Spleen (tissue), 11 donors: ENCODE data around the gene KLHDC10. TPM values are rescaled to one million over a fixed set of nuclear protein-coding genes. Genes with fewer than 3 reads are reported as not detected.
"Not testable (repeated sequence)": the region's sequence is repeated elsewhere in the genome, so short reads cannot be mapped to it uniquely, and the experiment has no call there.

Experiments used
- DNase-seq: peaks from one replicate; pipeline ENCODE4 v3.0.0-alpha.2; 2020
- H3K27ac ChIP-seq, 8 donors: fragments of 200-600 bp; sonication (generic) in 7 of 8; 1 replicate in 4 of 8; 2 replicates in 4 of 8; pipeline versions ENCODE4 v1.5.0 to v1.8.0; 2016 to 2021; ENCODE audit warnings: inconsistent platforms in 4 of 8, mild to moderate bottlenecking in 4 of 8, moderate library complexity in 1 of 8
- H3K27me3 ChIP-seq, 7 donors: fragments of 200-600 bp; sonication (generic) in 6 of 7; replicated peaks in 1 of 7; 1 replicate in 4 of 7; 2 replicates in 3 of 7; pipeline versions ENCODE4 v1.5.0 to v1.8.0; 2016 to 2021; ENCODE audit warnings: inconsistent platforms in 3 of 7, mild to moderate bottlenecking in 1 of 7
- H3K36me3 ChIP-seq, 6 donors: fragments of 200-600 bp; sonication (generic) in 5 of 6; 1 replicate in 4 of 6; 2 replicates in 2 of 6; pipeline versions ENCODE4 v1.5.0 to v1.8.0; 2016 to 2021; ENCODE audit warnings: inconsistent platforms in 2 of 6
- H3K4me1 ChIP-seq, 6 donors: fragments of 200-600 bp; sonication (generic) in 5 of 6; 1 replicate in 3 of 6; 2 replicates in 3 of 6; pipeline versions ENCODE4 v1.5.0 to v1.8.0; 2016 to 2021; ENCODE audit warnings: inconsistent platforms in 3 of 6
- H3K4me3 ChIP-seq, 8 donors: fragments of 200-600 bp; sonication (generic) in 7 of 8; 1 replicate in 4 of 8; 2 replicates in 4 of 8; pipeline versions ENCODE4 v1.5.0 to v1.8.0; 2016 to 2021; ENCODE audit warnings: inconsistent platforms in 4 of 8, mild to moderate bottlenecking in 4 of 8, moderate library complexity in 2 of 8
- H3K9me3 ChIP-seq, 8 donors: fragments of 200-600 bp; sonication (generic) in 7 of 8; 1 replicate in 4 of 8; 2 replicates in 4 of 8; pipeline versions ENCODE4 v1.5.0 to v1.8.0; 2016 to 2021; ENCODE audit warnings: inconsistent platforms in 4 of 8
- POLR2A ChIP-seq, 3 donors: fragments of 450-650 bp; IDR thresholded peaks; one replicate each; pipeline ENCODE4 v1.5.1; 2017; ENCODE audit warnings: antibody characterized with exemption in 3 of 3, mild to moderate bottlenecking in 1 of 3
- POLR2AphosphoS5 ChIP-seq, 3 donors: sonication (generic); formaldehyde crosslinking; IDR thresholded peaks; one replicate each; pipeline ENCODE4 v1.5.1; 2017; ENCODE audit warnings: antibody characterized with exemption in 3 of 3
- WGBS, 5 donors: extraction: QIAGEN DNeasy Blood & Tissue Kit in 3 of 5; methylation state at CpG; one replicate each; pipeline versions ENCODE4 v1.1.5 to v1.1.7; 2013 to 2018; 5-methylcytosine and 5-hydroxymethylcytosine counted together
- intact Hi-C: fragments of 100-400 bp; cut with DNase I; formaldehyde crosslinking; loops from one replicate; pipeline ENCODE4 v1.15.0; 2023; ENCODE audit warnings: low total_unique reads
- polyA plus RNA-seq, 3 donors: library from polyadenylated mRNA; stranded (reverse); fragments of 200-250 nt; gene quantifications; one replicate each; pipeline ENCODE4 v1.2.1, GENCODE V29; 2013
- total RNA-seq, 7 donors: library from RNA; depleted of rRNA in 3 of 7; stranded (reverse); fragments of >200 nt in 3 of 7; fragmentation: NEBNext Ultra II Directional in 4 of 7; extraction: Animal tissue kit (Norgen Biotek cat#: 25700) in 4 of 7; gene quantifications; one replicate each; pipeline versions ENCODE4 v1.1.0 to v1.2.1, GENCODE V29; 2016 to 2021
- TF ChIP-seq, protein P1 (sequence below), 11 experiments: fragments of 200-600 bp in 7 of 11; fragments of 450-650 bp in 4 of 11; sonication (generic) in 4 of 11; IDR thresholded peaks in 8 of 11; conservative IDR thresholded peaks in 3 of 11; 1 replicate in 7 of 11; 2 replicates in 4 of 11; pipeline versions ENCODE4 v1.4.0 to v1.8.0; 2016 to 2021; ENCODE audit warnings: antibody characterized with exemption in 11 of 11, inconsistent platforms in 4 of 11, mild to moderate bottlenecking in 1 of 11
- donor health status: healthy with polysubstance abuse.
- donor health status: DM: no; HTN: no; CAD: no; lungs with moderate emphysema.
- donor health status: DM: no; HTN: no; CAD: no.
- donor health status: Bipolar disorder and iron deficiency.
- donor health status: healthy.
- donor health status: DM: no; HTN: no; CAD: no.
- donor health status: DM: yes; HTN: yes; CAD: no.

KLHDC10 gene
- total and polyA plus RNA-seq, 10 donors: 4.8 to 33.7 (median 21.9) TPM

DNA sequence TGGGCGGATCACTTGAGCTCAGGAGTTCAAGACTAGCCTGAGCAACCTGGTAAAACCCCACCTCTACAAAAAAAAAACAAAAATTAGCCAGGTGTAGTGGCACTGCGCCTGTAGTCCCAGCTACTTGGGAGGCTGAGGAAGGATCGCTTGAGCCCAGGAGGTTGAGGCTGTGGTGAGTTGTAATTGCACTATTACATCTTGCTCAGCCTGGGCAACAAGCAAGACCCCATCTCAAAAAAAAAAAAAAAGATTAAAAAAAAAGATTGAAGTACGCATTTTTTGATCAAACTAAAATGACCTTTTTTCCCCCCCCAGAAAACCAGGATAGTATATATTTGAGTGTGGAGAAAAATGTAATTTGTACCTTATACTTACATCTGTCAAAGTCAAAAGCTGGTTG lies 29.8 kb upstream of the KLHDC10 start:
- peaks cover 6 to 99% (median 76%) of the 10 kb centered on the region in 6 donors for H3K36me3 ChIP-seq
- H3K9me3 ChIP-seq: no peaks in the 10 kb centered on the region
- H3K4me1 ChIP-seq: no peaks in the 10 kb centered on the region
- no peaks in the 10 kb centered on the region for H3K27me3 ChIP-seq
- no peak for DNase-seq
- no peak overlapping the region for H3K27ac ChIP-seq
- WGBS, 5 donors: 97 to 99% (median 98%) methylated on average over 4 of the region's 4 CpGs
- H3K4me3 ChIP-seq: no peak overlapping the region
- no peak for TF ChIP-seq POLR2A (IDR thresholded peaks at IDR 0.05)
- no peak for TF ChIP-seq POLR2AphosphoS5 (IDR thresholded peaks at IDR 0.05)
- TF ChIP-seq, protein P1, sequence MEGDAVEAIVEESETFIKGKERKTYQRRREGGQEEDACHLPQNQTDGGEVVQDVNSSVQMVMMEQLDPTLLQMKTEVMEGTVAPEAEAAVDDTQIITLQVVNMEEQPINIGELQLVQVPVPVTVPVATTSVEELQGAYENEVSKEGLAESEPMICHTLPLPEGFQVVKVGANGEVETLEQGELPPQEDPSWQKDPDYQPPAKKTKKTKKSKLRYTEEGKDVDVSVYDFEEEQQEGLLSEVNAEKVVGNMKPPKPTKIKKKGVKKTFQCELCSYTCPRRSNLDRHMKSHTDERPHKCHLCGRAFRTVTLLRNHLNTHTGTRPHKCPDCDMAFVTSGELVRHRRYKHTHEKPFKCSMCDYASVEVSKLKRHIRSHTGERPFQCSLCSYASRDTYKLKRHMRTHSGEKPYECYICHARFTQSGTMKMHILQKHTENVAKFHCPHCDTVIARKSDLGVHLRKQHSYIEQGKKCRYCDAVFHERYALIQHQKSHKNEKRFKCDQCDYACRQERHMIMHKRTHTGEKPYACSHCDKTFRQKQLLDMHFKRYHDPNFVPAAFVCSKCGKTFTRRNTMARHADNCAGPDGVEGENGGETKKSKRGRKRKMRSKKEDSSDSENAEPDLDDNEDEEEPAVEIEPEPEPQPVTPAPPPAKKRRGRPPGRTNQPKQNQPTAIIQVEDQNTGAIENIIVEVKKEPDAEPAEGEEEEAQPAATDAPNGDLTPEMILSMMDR (IDR thresholded peaks at IDR 0.05 in 8 of 11, conservative IDR thresholded peaks at IDR 0.05 in 3 of 11): no peak
- intact Hi-C loops: no loop called here

DNA sequence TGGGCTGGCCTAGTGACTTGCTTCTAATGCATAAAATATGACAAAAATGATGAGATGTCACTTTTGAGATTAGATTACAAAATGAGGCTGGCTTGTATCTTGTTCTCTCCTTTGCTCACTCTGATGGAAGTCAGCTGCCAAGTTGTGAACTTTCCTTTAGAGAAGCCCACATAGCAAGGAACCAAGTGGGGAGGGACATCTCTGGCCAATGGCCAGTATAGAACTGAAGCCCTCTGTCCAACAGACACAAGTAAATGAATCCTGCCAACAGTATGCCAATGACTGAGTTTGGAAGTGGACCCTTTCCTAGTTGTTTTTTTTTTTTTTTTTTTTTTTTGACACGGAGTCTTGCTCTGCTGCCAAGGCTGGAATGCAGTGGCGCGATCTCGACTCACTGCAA lies 22.5 kb upstream of the KLHDC10 start:
- Histone ChIP-seq H3K4me3 (no peak overlapping the region), H3K4me1 (peaks cover 9 to 29% (median 20%) of the 10 kb centered on the region in 6 donors), H3K9me3 (no peaks in the 10 kb centered on the region), H3K36me3 (peaks cover 2 to 62% (median 26%) of the 10 kb centered on the region in 6 donors), H3K27me3 (no peaks in the 10 kb centered on the region), H3K27ac (no peak overlapping the region)
- intact Hi-C loops: no loop called here
- TF ChIP-seq POLR2AphosphoS5 (IDR thresholded peaks at IDR 0.05) (no peak), POLR2A (IDR thresholded peaks at IDR 0.05) (no peak)
- TF ChIP-seq, protein P1 (IDR thresholded peaks at IDR 0.05 in 8 of 11, conservative IDR thresholded peaks at IDR 0.05 in 3 of 11): no peak
- no peak for DNase-seq
- 66 to 99% (median 89%) methylated on average over 4 of the region's 4 CpGs for WGBS, 5 donors

DNA sequence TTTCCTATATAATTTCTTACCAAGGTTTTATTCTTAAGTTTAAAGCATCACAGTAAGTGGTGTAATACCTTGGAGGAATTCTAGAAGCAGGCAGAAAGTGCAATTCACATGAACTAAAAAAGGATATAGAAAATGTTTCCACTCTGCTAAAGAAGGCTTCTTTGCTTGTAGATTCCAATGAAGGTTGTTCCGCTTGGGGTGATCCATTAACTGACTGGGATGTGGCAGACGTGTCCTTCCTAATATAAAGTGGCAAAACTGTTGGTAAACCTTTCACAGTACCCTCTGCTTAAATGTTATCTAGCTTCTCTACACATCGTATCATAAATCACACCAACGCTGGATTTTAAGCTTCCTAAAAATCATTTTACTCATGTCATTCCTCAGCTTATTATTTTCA lies 21.4 kb upstream of the KLHDC10 start:
- no peak for TF ChIP-seq POLR2A (IDR thresholded peaks at IDR 0.05)
- TF ChIP-seq, protein P1 (IDR thresholded peaks at IDR 0.05 in 8 of 11, conservative IDR thresholded peaks at IDR 0.05 in 3 of 11): no peak
- no peak for TF ChIP-seq POLR2AphosphoS5 (IDR thresholded peaks at IDR 0.05)
- intact Hi-C loops: no loop called here
- H3K9me3 ChIP-seq: no peaks in the 10 kb centered on the region
- peaks cover 9 to 29% (median 20%) of the 10 kb centered on the region in 6 donors for H3K4me1 ChIP-seq
- H3K27me3 ChIP-seq: no peaks in the 10 kb centered on the region
- H3K36me3 ChIP-seq: peaks cover 2 to 51% (median 21%) of the 10 kb centered on the region in 6 donors
- 88 to 93% (median 90%) methylated on average over 4 of the region's 4 CpGs for WGBS, 5 donors
- H3K27ac ChIP-seq: no peak overlapping the region
- DNase-seq: no peak
- H3K4me3 ChIP-seq: no peak overlapping the region

DNA sequence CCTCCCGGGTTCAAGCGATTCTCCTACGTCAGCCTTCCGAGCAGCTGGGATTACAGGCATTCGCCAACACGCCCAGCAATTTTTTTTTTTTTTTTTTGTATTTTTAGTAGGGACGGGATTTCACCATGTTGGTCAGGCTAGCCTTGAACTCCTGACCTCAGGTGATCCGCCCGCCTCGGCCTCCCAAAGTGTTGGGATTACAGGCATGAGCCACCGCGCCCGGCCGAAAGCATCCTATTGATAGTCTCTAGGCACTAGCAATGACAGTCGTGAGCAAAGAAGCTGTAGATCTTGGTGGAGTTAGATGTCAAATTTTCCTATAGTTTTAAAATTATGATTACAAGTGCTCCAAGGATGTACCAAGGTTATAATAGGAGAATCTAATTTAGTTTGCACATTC lies 18.1 kb upstream of the KLHDC10 start:
- 96 to 99% (median 96%) methylated on average over 15 of the region's 15 CpGs for WGBS, 5 donors
- H3K4me3 ChIP-seq, intact Hi-C loops, H3K9me3 ChIP-seq, DNase-seq, H3K27ac ChIP-seq, H3K27me3 ChIP-seq: not testable (repeated sequence)
- peaks cover 0 to 17% (median 2%) of the 10 kb centered on the region in 6 donors for H3K36me3 ChIP-seq
- peaks cover 9 to 29% (median 20%) of the 10 kb centered on the region in 6 donors for H3K4me1 ChIP-seq

DNA sequence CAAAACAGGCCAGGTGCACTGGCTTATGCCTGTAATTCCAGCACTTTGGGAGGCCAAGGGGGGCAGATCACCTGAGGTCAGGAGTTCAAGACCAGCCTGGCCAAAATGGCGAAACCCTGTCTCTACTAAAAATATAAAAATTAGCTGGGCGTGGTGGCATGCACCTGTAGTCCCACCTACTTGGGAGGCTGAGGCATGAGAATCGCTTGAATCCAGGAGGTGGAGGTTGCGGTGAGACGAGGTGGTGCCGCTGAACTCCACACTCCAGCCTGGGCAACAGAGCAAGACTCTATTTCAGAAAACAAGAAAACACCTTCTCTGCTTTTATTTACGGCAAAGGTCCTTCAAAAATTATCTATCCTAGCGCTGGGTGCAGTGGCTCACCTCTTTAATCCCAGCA lies 15.1 kb upstream of the KLHDC10 start:
- H3K36me3 ChIP-seq, intact Hi-C loops: not testable (repeated sequence)

More for the DNA sequence above, 15.1 kb upstream of the KLHDC10 start:
- not testable (repeated sequence) for H3K4me3 ChIP-seq, DNase-seq, H3K9me3 ChIP-seq, H3K27me3 ChIP-seq, H3K27ac ChIP-seq
- peaks cover 5 to 17% (median 12%) of the 10 kb centered on the region in 6 donors for H3K4me1 ChIP-seq
- WGBS, 5 donors: 93 to 96% (median 95%) methylated on average over 8 of the region's 8 CpGs
